Sigmoid colon (tissue), 7 donors: ENCODE data around the gene FCN2. TPM values are rescaled to one million over a fixed set of nuclear protein-coding genes. Genes with fewer than 3 reads are reported as not detected.
A peak's percentile ranks its signal among the peaks of the same experiment; 100 is the strongest.

Experiments
- DNase-seq: peaks from one replicate; pipeline ENCODE4 v3.0.0-alpha.2; 2019
- H3K27ac ChIP-seq, 4 donors: fragments of 200-600 bp; sonication (generic); one replicate each; pipeline ENCODE4 v1.5.1; 2016 to 2019; ENCODE audit warnings: mild to moderate bottlenecking in 1 of 4
- H3K27me3 ChIP-seq, 3 donors: fragments of 200-600 bp; sonication (generic); one replicate each; pipeline ENCODE4 v1.5.1; 2019; ENCODE audit warnings: mild to moderate bottlenecking in 1 of 3
- H3K36me3 ChIP-seq, 4 donors: fragments of 200-600 bp; sonication (generic); one replicate each; pipeline ENCODE4 v1.5.1; 2016 to 2019
- H3K4me1 ChIP-seq, 4 donors: fragments of 200-600 bp; sonication (generic); one replicate each; pipeline ENCODE4 v1.5.1; 2017 to 2019
- H3K4me3 ChIP-seq, 4 donors: fragments of 200-600 bp; sonication (generic); one replicate each; pipeline ENCODE4 v1.5.1; 2017 to 2019; ENCODE audit warnings: mild to moderate bottlenecking in 2 of 4, moderate library complexity in 1 of 4
- H3K9me3 ChIP-seq, 4 donors: fragments of 200-600 bp in 3 of 4; sonication (generic) in 3 of 4; one replicate each; pipeline versions ENCODE4 v1.5.1 to v1.6.1; 2013 to 2019
- CTCF ChIP-seq, 4 experiments: fragments of 450-650 bp in 3 of 4; fragments of 200-600 bp in 1 of 4; IDR thresholded peaks; one replicate each; pipeline ENCODE4 v1.5.1; 2016 to 2019; ENCODE audit warnings: antibody characterized with exemption in 4 of 4, mild to moderate bottlenecking in 3 of 4, moderate library complexity in 2 of 4
- EP300 ChIP-seq, 4 donors: sonication (generic); formaldehyde crosslinking; IDR thresholded peaks; one replicate each; pipeline ENCODE4 v1.6.1; 2017; ENCODE audit warnings: antibody characterized with exemption in 4 of 4
- POLR2A ChIP-seq, 2 donors: fragments of 450-650 bp; IDR thresholded peaks; one replicate each; pipeline ENCODE4 v1.6.1; 2016; ENCODE audit warnings: antibody characterized with exemption in 2 of 2, mild to moderate bottlenecking in 2 of 2, moderate library complexity in 2 of 2
- POLR2AphosphoS5 ChIP-seq, 4 donors: sonication (generic); formaldehyde crosslinking; IDR thresholded peaks; one replicate each; pipeline ENCODE4 v1.6.1; 2017; ENCODE audit warnings: antibody characterized with exemption in 4 of 4
- WGBS, 2 donors: extraction: QIAGEN DNeasy Blood & Tissue Kit; methylation state at CpG; one replicate each; pipeline ENCODE4 v1.1.7; 2013; 5-methylcytosine and 5-hydroxymethylcytosine counted together
- intact Hi-C: fragments of 100-400 bp; cut with DNase I; formaldehyde crosslinking; loops from one replicate; pipeline ENCODE4 v1.15.1; 2023
- polyA plus RNA-seq, 3 donors: library from polyadenylated mRNA; stranded (reverse); fragments of 200-250 nt; gene quantifications; one replicate each; pipeline ENCODE4 v1.2.3, GENCODE V29; 2013
- total RNA-seq, 4 donors: library from RNA; depleted of rRNA; stranded (reverse); fragments of >200 nt; gene quantifications; one replicate each; pipeline ENCODE4 v1.1.0, GENCODE V29; 2016
- donor health status: healthy with polysubstance abuse.
- donor health status: Bipolar disorder and iron deficiency.
- donor health status: healthy.

FCN2 gene
- total and polyA plus RNA-seq, 7 donors = 0.12 TPM; not detected in 6

GRCh38 chr9:134834217-134834956, 46.2 kb upstream of the FCN2 start:
- intact Hi-C loops = no loop called here
- Histone ChIP-seq H3K27ac (no peak overlapping the region), H3K9me3 (no peaks in the 10 kb centered on the region), H3K27me3 (no peaks in the 10 kb centered on the region), H3K4me3 (no peak overlapping the region), H3K4me1 (no peaks in the 10 kb centered on the region), H3K36me3 (peaks cover 21 to 100% (median 46%) of the 10 kb centered on the region in 4 donors)
- TF ChIP-seq POLR2AphosphoS5 (IDR thresholded peaks at IDR 0.05) (no peak), EP300 (IDR thresholded peaks at IDR 0.05) (no peak), CTCF (IDR thresholded peaks at IDR 0.05) (no peak)
- DNase-seq = no peak
- 76 to 88% methylated on average over 20 of the region's 20 CpGs for WGBS, 2 donors

GRCh38 chr9:134834957-134835419, 45.6 kb upstream of the FCN2 start:
- H3K4me3 ChIP-seq = no peak overlapping the region
- intact Hi-C loops = no loop called here
- no peak for DNase-seq
- H3K4me1 ChIP-seq = no peaks in the 10 kb centered on the region
- TF ChIP-seq POLR2AphosphoS5 (IDR thresholded peaks at IDR 0.05) = no peak
- no peak for TF ChIP-seq CTCF (IDR thresholded peaks at IDR 0.05)
- TF ChIP-seq EP300 (IDR thresholded peaks at IDR 0.05) = no peak
- no peak for TF ChIP-seq POLR2A (IDR thresholded peaks at IDR 0.05)
- peaks cover 19 to 100% (median 44%) of the 10 kb centered on the region in 4 donors for H3K36me3 ChIP-seq
- H3K27ac ChIP-seq = peak overlapping the region in 1 of 4 donors; percentile 34
- no peaks in the 10 kb centered on the region for H3K9me3 ChIP-seq
- 85 to 91% methylated on average over 25 of the region's 25 CpGs for WGBS, 2 donors
- no peaks in the 10 kb centered on the region for H3K27me3 ChIP-seq

- 78 to 88% methylated on average over 16 of the region's 16 CpGs for WGBS, 2 donors
- peaks cover 15 to 98% (median 40%) of the 10 kb centered on the region in 4 donors for H3K36me3 ChIP-seq
- H3K4me1 ChIP-seq = no peaks in the 10 kb centered on the region
- peak; percentile 80 for DNase-seq
- H3K27me3 ChIP-seq = no peaks in the 10 kb centered on the region
- intact Hi-C loops = no loop called here
- no peaks in the 10 kb centered on the region for H3K9me3 ChIP-seq
- H3K27ac ChIP-seq = peak overlapping the region in 1 of 4 donors; percentile 34
- TF ChIP-seq POLR2A (IDR thresholded peaks at IDR 0.05) = no peak
- no peak for TF ChIP-seq POLR2AphosphoS5 (IDR thresholded peaks at IDR 0.05)
- no peak for TF ChIP-seq CTCF (IDR thresholded peaks at IDR 0.05)
- TF ChIP-seq EP300 (IDR thresholded peaks at IDR 0.05) = no peak
- H3K4me3 ChIP-seq = no peak overlapping the region
Observed at GRCh38 chr9:134835448-134835847, 45.2 kb upstream of the FCN2 start.

GRCh38 chr9:134835987-134836386, 44.6 kb upstream of the FCN2 start:
- intact Hi-C loops = no loop called here

More at GRCh38 chr9:134835987-134836386, 44.6 kb upstream of the FCN2 start:
- WGBS, 2 donors = 69 to 85% methylated on average over 13 of the region's 13 CpGs
- peaks cover 14 to 98% (median 35%) of the 10 kb centered on the region in 4 donors for H3K36me3 ChIP-seq
- DNase-seq = no peak
- H3K27ac ChIP-seq = no peak overlapping the region
- no peak overlapping the region for H3K4me3 ChIP-seq
- no peaks in the 10 kb centered on the region for H3K27me3 ChIP-seq
- H3K4me1 ChIP-seq = no peaks in the 10 kb centered on the region
- TF ChIP-seq POLR2A (IDR thresholded peaks at IDR 0.05) = no peak
- TF ChIP-seq EP300 (IDR thresholded peaks at IDR 0.05) = no peak
- TF ChIP-seq CTCF (IDR thresholded peaks at IDR 0.05) = no peak
- no peak for TF ChIP-seq POLR2AphosphoS5 (IDR thresholded peaks at IDR 0.05)
- no peaks in the 10 kb centered on the region for H3K9me3 ChIP-seq
